GM19239 (cell line): Measurements from ENCODE around the gene FAM83G.

Source experiments
- DNase-seq: peaks from one replicate; pipeline ENCODE4 v3.0.0; 2011; ENCODE audit warnings: low spot score; ENCODE audit not compliant: insufficient read length
- FAIRE-seq: peaks from 2 replicates; lab custom pipeline; 2011; peaks lifted over from hg19 to GRCh38; lab: Jason Lieb, UNC

Gene FAM83G

GRCh38 chr17:18991531-18992315 is 12.8 kb downstream of the FAM83G start:
- DNase-seq (no peak), FAIRE-seq (no peak)

GRCh38 chr17:18990331-18990730 is 14.2 kb downstream of the FAM83G start:
- DNase-seq (no peak), FAIRE-seq (no peak)

- no peak for DNase-seq
- FAIRE-seq = no peak
These were observed 15.9 kb downstream of the FAM83G start for GRCh38 chr17:18988546-18989173.

- FAIRE-seq (no peak), DNase-seq (no peak)
These were observed 16.6 kb downstream of the FAM83G start for GRCh38 chr17:18987862-18988545.

GRCh38 chr17:18987230-18987610 is 17.3 kb downstream of the FAM83G start:
- FAIRE-seq = no peak
- no peak for DNase-seq

- FAIRE-seq = no peak
- DNase-seq = no peak
These were observed 17.9 kb downstream of the FAM83G start for GRCh38 chr17:18986541-18987229.

- DNase-seq = no peak
- no peak for FAIRE-seq
These were observed 19.1 kb downstream of the FAM83G start for GRCh38 chr17:18985475-18985874.

- FAIRE-seq (no peak), DNase-seq (no peak)
These were observed 20.1 kb downstream of the FAM83G start for GRCh38 chr17:18984273-18985114.

- no peak for FAIRE-seq
- DNase-seq = no peak
These were observed 22.7 kb downstream of the FAM83G start for GRCh38 chr17:18981642-18982424.

GRCh38 chr17:18981335-18981641 is 23.3 kb downstream of the FAM83G start:
- no peak for FAIRE-seq
- no peak for DNase-seq

GRCh38 chr17:18980682-18981334 is 23.8 kb downstream of the FAM83G start:
- FAIRE-seq (no peak), DNase-seq (no peak)

- DNase-seq (no peak), FAIRE-seq (no peak)
These were observed 25.9 kb downstream of the FAM83G start for GRCh38 chr17:18978655-18979054.

- no peak for DNase-seq
- no peak for FAIRE-seq
These were observed 26.5 kb downstream of the FAM83G start for GRCh38 chr17:18978050-18978449.

- FAIRE-seq = no peak
- no peak for DNase-seq
These were observed 26.9 kb downstream of the FAM83G start for GRCh38 chr17:18977646-18978045.

- DNase-seq (no peak), FAIRE-seq (no peak)
These were observed 27.5 kb downstream of the FAM83G start for GRCh38 chr17:18977021-18977420.

- DNase-seq = no peak
- FAIRE-seq = no peak
These were observed 28.4 kb downstream of the FAM83G start for GRCh38 chr17:18976201-18976600.

GRCh38 chr17:18975597-18975996 is 29.0 kb downstream of the FAM83G start:
- FAIRE-seq = no peak

GRCh38 chr17:18974407-18975149 is 30.0 kb downstream of the FAM83G start:
- FAIRE-seq = no peak

More at GRCh38 chr17:18975597-18975996, 29.0 kb downstream of the FAM83G start:
- DNase-seq = no peak

More at GRCh38 chr17:18974407-18975149, 30.0 kb downstream of the FAM83G start:
- no peak for DNase-seq
